Stomach (tissue), 9 donors: ENCODE data around the gene TMEM253. TPM values are rescaled to one million over a fixed set of nuclear protein-coding genes. Genes with fewer than 3 reads are reported as not detected.

Source experiments
- DNase-seq, 2 donors: peaks; one replicate each; pipeline versions ENCODE4 v3.0.0 to v3.0.0-alpha.2; 2013 to 2019
- H3K27ac ChIP-seq, 5 donors: fragments of 200-600 bp in 4 of 5; sonication (generic) in 4 of 5; one replicate each; pipeline ENCODE4 v1.5.1; 2013 to 2019; ENCODE audit warnings: mild to moderate bottlenecking in 1 of 5, moderate library complexity in 1 of 5
- H3K27me3 ChIP-seq, 3 donors: fragments of 200-600 bp; sonication (generic); one replicate each; pipeline ENCODE4 v1.5.1; 2017 to 2019; ENCODE audit warnings: mixed run types in 1 of 3
- H3K36me3 ChIP-seq, 4 donors: fragments of 200-600 bp; sonication (generic); 1 replicate in 3 of 4; 2 replicates in 1 of 4; pipeline ENCODE4 v1.5.1; 2016 to 2019
- H3K4me1 ChIP-seq, 4 donors: fragments of 200-600 bp; sonication (generic); one replicate each; pipeline ENCODE4 v1.5.1; 2016 to 2019
- H3K4me3 ChIP-seq, 4 donors: fragments of 200-600 bp; sonication (generic) in 3 of 4; one replicate each; pipeline ENCODE4 v1.5.1; 2016 to 2019; ENCODE audit warnings: mild to moderate bottlenecking in 1 of 4
- H3K9me3 ChIP-seq, 4 donors: fragments of 200-600 bp; sonication (generic); one replicate each; pipeline ENCODE4 v1.5.1; 2016 to 2019
- EP300 ChIP-seq: sonication (generic); formaldehyde crosslinking; IDR thresholded peaks from one replicate; pipeline ENCODE4 v1.6.1; 2017; ENCODE audit warnings: antibody characterized with exemption
- POLR2A ChIP-seq, 4 donors: fragments of 450-650 bp; IDR thresholded peaks; one replicate each; pipeline ENCODE4 v1.6.1; 2016; ENCODE audit warnings: antibody characterized with exemption in 4 of 4, control low read depth in 2 of 4, mild to moderate bottlenecking in 1 of 4, moderate library complexity in 1 of 4
- POLR2AphosphoS5 ChIP-seq, 3 donors: sonication (generic); formaldehyde crosslinking; IDR thresholded peaks; one replicate each; pipeline ENCODE4 v1.6.1; 2016; ENCODE audit warnings: antibody characterized with exemption in 3 of 3
- WGBS, 5 donors: extraction: QIAGEN DNeasy Blood & Tissue Kit in 3 of 5; methylation state at CpG; one replicate each; pipeline versions ENCODE4 v1.1.5 to v1.1.7; 2013 to 2018; 5-methylcytosine and 5-hydroxymethylcytosine counted together
- intact Hi-C: fragments of 100-400 bp; cut with DNase I; formaldehyde crosslinking; loops from one replicate; pipeline ENCODE4 v1.15.1; 2023; ENCODE audit warnings: low total_unique reads
- polyA plus RNA-seq, 3 donors: library from polyadenylated mRNA; stranded (reverse); fragments of 200-250 nt; gene quantifications; one replicate each; pipeline ENCODE4 v1.2.3, GENCODE V29; 2013
- total RNA-seq, 5 donors: library from RNA; depleted of rRNA; stranded (reverse); fragments of >200 nt; gene quantifications; one replicate each; pipeline versions ENCODE4 v1.1.0 to v1.2.3, GENCODE V29; 2014 to 2016
- TF ChIP-seq, protein P1 (sequence below), 7 experiments: fragments of 450-650 bp in 4 of 7; fragments of 200-600 bp in 3 of 7; sonication (generic) in 3 of 7; IDR thresholded peaks; one replicate each; pipeline ENCODE4 v1.5.1; 2016 to 2019; ENCODE audit warnings: antibody characterized with exemption in 7 of 7, control low read depth in 2 of 7, mild to moderate bottlenecking in 1 of 7
- donor health status: healthy with polysubstance abuse.
- donor health status: Bipolar disorder and iron deficiency.
- donor health status: healthy.

TMEM253 gene
- total and polyA plus RNA-seq, 8 donors: 0.43 to 8.1 (median 1.1) TPM; not detected in 2

DNA sequence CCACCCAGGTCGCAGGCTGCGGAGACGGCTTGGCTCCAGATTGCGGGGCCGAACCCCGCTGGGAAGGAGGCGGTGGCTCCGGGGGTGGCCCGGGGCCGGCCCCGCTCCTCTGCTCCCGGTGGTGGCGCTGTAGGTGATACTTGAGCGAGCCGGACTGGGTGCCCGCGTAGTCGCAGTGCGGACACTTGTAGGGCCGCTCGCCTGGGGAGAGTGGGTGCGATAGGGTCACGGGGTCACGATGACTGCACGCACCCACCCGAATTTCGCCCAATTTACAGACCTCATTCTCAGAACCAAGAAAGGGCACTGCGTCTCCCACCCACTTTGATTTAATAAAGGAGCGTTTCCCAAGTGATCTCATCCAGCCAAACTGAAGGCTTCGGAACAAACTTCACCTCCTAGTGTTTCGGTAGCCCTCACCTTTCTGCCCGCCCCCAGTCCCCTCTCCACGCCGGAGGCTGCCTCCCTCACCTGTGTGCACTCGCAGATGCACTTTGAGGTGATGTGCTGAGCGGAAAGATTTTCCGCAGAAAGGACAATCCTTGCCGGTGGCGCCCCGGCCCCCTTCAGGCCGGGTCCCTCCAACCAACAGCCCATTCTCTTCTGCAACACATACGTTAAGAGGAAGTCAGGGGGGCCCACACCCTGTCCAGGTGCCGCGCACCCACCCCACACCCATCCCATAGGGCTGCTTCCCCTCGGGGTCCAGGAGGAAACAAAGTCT, 9.8 kb upstream of the TMEM253 start:
- no peak for TF ChIP-seq POLR2AphosphoS5 (IDR thresholded peaks at IDR 0.05)
- TF ChIP-seq, protein P1, sequence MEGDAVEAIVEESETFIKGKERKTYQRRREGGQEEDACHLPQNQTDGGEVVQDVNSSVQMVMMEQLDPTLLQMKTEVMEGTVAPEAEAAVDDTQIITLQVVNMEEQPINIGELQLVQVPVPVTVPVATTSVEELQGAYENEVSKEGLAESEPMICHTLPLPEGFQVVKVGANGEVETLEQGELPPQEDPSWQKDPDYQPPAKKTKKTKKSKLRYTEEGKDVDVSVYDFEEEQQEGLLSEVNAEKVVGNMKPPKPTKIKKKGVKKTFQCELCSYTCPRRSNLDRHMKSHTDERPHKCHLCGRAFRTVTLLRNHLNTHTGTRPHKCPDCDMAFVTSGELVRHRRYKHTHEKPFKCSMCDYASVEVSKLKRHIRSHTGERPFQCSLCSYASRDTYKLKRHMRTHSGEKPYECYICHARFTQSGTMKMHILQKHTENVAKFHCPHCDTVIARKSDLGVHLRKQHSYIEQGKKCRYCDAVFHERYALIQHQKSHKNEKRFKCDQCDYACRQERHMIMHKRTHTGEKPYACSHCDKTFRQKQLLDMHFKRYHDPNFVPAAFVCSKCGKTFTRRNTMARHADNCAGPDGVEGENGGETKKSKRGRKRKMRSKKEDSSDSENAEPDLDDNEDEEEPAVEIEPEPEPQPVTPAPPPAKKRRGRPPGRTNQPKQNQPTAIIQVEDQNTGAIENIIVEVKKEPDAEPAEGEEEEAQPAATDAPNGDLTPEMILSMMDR (IDR thresholded peaks at IDR 0.05): no peak
- TF ChIP-seq POLR2A (IDR thresholded peaks at IDR 0.05): no peak
- no peak for TF ChIP-seq EP300

DNA sequence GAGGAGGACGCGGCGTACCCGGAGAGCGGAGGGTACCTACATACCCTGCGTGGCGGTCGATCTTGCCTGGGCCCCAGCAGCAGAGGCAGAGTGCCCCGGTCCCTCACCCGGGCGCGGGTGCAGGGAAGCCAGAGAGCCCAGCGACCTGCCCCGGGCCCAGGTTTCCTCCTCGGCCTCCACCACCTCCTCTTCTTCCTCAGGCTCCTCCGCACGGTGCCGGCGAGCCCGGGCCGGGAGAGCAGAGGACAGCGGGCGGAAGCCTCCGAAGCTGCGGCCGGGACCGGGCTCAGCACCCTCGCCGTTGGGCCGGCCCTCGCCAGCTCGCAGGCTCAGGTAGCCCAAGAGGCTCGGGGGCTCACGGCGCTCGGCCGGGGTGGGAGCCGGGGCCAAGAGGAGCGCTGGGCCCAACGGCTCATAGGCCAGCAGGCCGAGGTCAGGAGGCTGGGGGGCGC, 9.0 kb upstream of the TMEM253 start:
- peaks cover 14 to 59% (median 54%) of the 10 kb centered on the region in 4 donors for H3K36me3 ChIP-seq
- no peak for DNase-seq
- no peaks in the 10 kb centered on the region for H3K27me3 ChIP-seq
- intact Hi-C loops: no loop called here
- H3K4me3 ChIP-seq: peak overlapping the region in 1 of 4 donors; percentile 13
- 89 to 94% (median 91%) methylated on average over 28 to 42 of the region's 42 CpGs for WGBS, 5 donors
- H3K27ac ChIP-seq: peak overlapping the region in 2 of 5 donors; percentile 34 to 56
- TF ChIP-seq POLR2A (IDR thresholded peaks at IDR 0.05) (no peak), POLR2AphosphoS5 (IDR thresholded peaks at IDR 0.05) (no peak), EP300 (no peak)
- TF ChIP-seq, protein P1 (IDR thresholded peaks at IDR 0.05): no peak
- no peaks in the 10 kb centered on the region for H3K9me3 ChIP-seq
- peaks cover 0 to 63% (median 25%) of the 10 kb centered on the region in 4 donors for H3K4me1 ChIP-seq

More for the DNA sequence above, 9.8 kb upstream of the TMEM253 start:
- no peak for DNase-seq
- H3K9me3 ChIP-seq: no peaks in the 10 kb centered on the region
- intact Hi-C loops: no loop called here
- H3K36me3 ChIP-seq: peaks cover 14 to 66% (median 57%) of the 10 kb centered on the region in 4 donors
- peak overlapping the region in 1 of 5 donors; percentile 36 for H3K27ac ChIP-seq
- no peak overlapping the region for H3K4me3 ChIP-seq
- H3K4me1 ChIP-seq: peaks cover 0 to 60% (median 21%) of the 10 kb centered on the region in 4 donors
- no peaks in the 10 kb centered on the region for H3K27me3 ChIP-seq
- 90 to 95% (median 91%) methylated on average over 42 to 45 of the region's 45 CpGs for WGBS, 5 donors

DNA sequence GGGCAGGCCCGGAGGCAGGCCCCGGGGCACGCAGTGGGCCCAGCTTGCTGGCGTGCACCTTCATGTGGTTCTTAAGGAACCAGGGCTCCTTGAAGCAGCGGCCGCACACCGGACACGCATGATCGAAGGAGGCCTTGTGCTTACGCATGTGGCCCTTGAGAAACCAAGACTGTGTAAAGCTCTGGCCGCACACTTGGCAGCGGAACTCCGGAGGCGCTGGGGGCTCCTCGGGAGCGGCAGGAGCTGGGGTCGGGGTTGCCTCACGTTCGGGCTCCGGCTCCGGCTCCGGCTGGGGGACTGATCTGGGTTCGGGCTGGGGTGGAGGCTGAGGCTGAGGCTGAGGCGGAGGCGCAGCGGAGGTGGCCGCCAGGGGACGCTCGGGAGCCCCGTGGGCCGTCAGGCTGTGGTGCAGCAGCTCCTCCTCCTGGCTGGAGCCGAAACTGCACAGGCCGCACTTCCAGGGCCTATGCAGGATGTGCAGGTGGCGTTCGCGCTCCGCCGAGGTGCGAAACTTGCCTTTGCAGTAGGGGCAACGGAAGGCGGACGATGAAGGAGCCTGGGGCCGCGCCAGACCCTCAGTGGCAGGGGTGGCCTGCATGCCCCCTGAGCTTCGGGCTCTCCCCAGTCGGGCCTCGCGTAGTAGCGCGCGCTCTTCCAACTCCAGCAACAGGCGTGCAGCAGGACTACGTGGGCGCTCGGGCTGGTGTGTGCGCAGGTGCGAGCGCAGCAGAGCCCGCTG, 8.4 kb upstream of the TMEM253 start:
- TF ChIP-seq, protein P1 (IDR thresholded peaks at IDR 0.05): peak in 6 of 7 experiments; percentile 89 to 100 (median 100)
- no peak for TF ChIP-seq POLR2A (IDR thresholded peaks at IDR 0.05)
- TF ChIP-seq POLR2AphosphoS5 (IDR thresholded peaks at IDR 0.05): peak; percentile 26 to 80 (median 37)
- TF ChIP-seq EP300: no peak
- intact Hi-C loops: no loop called here
- peak; percentile 90 to 94 for DNase-seq
- Histone ChIP-seq H3K36me3 (peaks cover 14 to 55% (median 51%) of the 10 kb centered on the region in 4 donors), H3K4me3 (peak overlapping the region in 1 of 4 donors; percentile 13), H3K27me3 (no peaks in the 10 kb centered on the region), H3K4me1 (peaks cover 5 to 63% (median 28%) of the 10 kb centered on the region in 4 donors), H3K27ac (peak overlapping the region in 2 of 5 donors; percentile 34 to 56), H3K9me3 (no peaks in the 10 kb centered on the region)
- WGBS, 5 donors: 46 to 63% (median 47%) methylated on average over 29 to 59 of the region's 59 CpGs

DNA sequence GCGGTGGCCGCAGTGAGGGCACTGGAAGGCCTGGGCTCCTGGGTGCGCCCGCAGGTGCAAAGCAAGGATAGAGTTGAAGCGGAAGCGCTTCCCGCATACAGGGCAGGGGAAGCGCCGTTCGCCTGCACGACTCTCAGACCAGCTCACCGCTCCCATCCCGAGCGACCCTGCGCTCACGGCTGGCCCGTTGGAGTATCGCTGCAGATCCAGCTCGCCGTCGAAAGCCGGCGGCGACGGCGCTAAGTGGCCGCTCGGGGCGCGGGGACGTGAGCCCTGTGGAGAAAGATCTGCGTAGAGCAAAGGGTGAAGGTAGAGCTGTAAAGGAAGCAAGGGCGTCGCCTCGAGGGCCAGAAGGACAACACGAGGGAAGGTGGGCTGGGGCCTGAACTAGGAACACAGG, 7.8 kb upstream of the TMEM253 start:
- H3K4me1 ChIP-seq: peaks cover 9 to 62% (median 31%) of the 10 kb centered on the region in 4 donors
- TF ChIP-seq, protein P1 (IDR thresholded peaks at IDR 0.05): no peak
- TF ChIP-seq POLR2AphosphoS5 (IDR thresholded peaks at IDR 0.05) (no peak), POLR2A (IDR thresholded peaks at IDR 0.05) (no peak), EP300 (no peak)
- WGBS, 5 donors: 83 to 88% (median 85%) methylated on average over 36 of the region's 36 CpGs
- peak overlapping the region in 1 of 5 donors; percentile 34 for H3K27ac ChIP-seq
- peaks cover 14 to 55% (median 45%) of the 10 kb centered on the region in 4 donors for H3K36me3 ChIP-seq
- H3K27me3 ChIP-seq: no peaks in the 10 kb centered on the region
- DNase-seq: no peak
- H3K4me3 ChIP-seq: no peak overlapping the region
- intact Hi-C loops: no loop called here
- H3K9me3 ChIP-seq: no peaks in the 10 kb centered on the region
